ENCODE measurements around the gene MAGI1. TPM values are rescaled to one million over a fixed set of nuclear protein-coding genes. Genes with fewer than 3 reads are reported as not detected.
A peak's percentile ranks its signal among the peaks of the same experiment; 100 is the strongest.

MAGI1 gene
- total and polyA plus RNA-seq, 2 donors (not counting 1 experiment from before 2014, with no cell fraction given), result 0.10 to 0.22 TPM

DNA sequence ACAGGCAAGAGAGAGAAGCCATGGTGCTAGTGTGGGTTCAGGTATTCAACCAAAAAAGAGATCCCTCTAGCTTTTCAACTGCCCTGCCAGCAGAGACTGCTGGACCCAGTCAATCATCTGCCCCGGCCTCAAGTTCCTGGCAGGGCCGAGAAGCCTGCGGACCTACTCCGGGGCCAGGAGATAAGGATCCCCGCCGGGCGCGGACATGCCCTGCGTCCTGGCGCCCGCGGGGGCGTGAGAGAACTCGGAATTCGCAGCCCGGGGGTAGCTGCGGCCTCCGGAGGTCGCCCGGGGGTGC, 821 bp upstream of the MAGI1 start:
- ChIA-PET POLR2A (no interaction called here), CTCF (no interaction called here)
- H3K27ac Mint-ChIP-seq, result no peak overlapping the region
- Histone ChIP-seq H3K36me3 (replicated peaks in 1 of 2; ENCODE audit: control extremely low read depth in 1 of 2, control insufficient read depth in 1 of 2, extremely low read depth in 1 of 2, insufficient read depth in 2 of 2, low read length in 1 of 2) (no peaks in the 10 kb centered on the region), H4K20me1 (ENCODE audit: control insufficient read depth, insufficient read depth, low read length, poor library complexity, severe bottlenecking) (no peaks in the 10 kb centered on the region), H3K4me3 (ENCODE audit: control extremely low read depth in 1 of 5, extremely low read depth in 1 of 5, insufficient read depth in 1 of 5, low read depth in 2 of 5, low read length in 4 of 5) (no peak overlapping the region), H3K4me2 (replicated peaks; ENCODE audit: low read depth, low read length, poor library complexity, severe bottlenecking) (no peak overlapping the region), H3K4me1 (ENCODE audit: control insufficient read depth in 2 of 2, insufficient read depth in 2 of 2, low read length in 2 of 2) (peaks cover 10 to 11% of the 10 kb centered on the region in 2 donors), H3K79me2 (ENCODE audit: control insufficient read depth, insufficient read depth, low read length) (no peaks in the 10 kb centered on the region), H3K27me3 (replicated peaks in 1 of 4; ENCODE audit: control extremely low read depth in 1 of 4, control insufficient read depth in 3 of 4, insufficient read depth in 4 of 4, low read length in 3 of 4) (peaks cover 0 to 25% (median 5%) of the 10 kb centered on the region in 4 experiments), H3K9me3 (ENCODE audit: control extremely low read depth in 1 of 3, control insufficient read depth in 2 of 3, insufficient read depth in 1 of 3, low read length in 2 of 3) (no peaks in the 10 kb centered on the region), H2AFZ (ENCODE audit: insufficient read depth, low read depth, low read length, poor library complexity, severe bottlenecking) (no peak overlapping the region), H3K9ac (ENCODE audit: low read length) (no peak overlapping the region), H3K27ac (ENCODE audit: low read length in 2 of 2) (no peak overlapping the region)
- H3K4me3 Mint-ChIP-seq, result no peak overlapping the region
- peaks cover 2% of the 10 kb centered on the region for H3K9me3 Mint-ChIP-seq (ENCODE audit: insufficient read depth)
- intact Hi-C loops (cut with micrococcal nuclease), result no loop called here
- DNase-seq, result no peak
- ATAC-seq (ENCODE audit: low read depth), result no peak
- peaks cover 17% of the 10 kb centered on the region for H3K4me1 Mint-ChIP-seq
- no peak for TF ChIP-seq CTCF (IDR thresholded peaks at IDR 0.05)
- no peak for TF ChIP-seq EZH2 (IDR thresholded peaks at IDR 0.05; ENCODE audit: borderline replicate concordance, insufficient read depth, low read depth, low read length, poor library complexity, severe bottlenecking)
- H3K27me3 Mint-ChIP-seq, result peaks cover 66% of the 10 kb centered on the region
- WGBS (ENCODE audit: insufficient coverage), result 3% methylated on average over 20 of the region's 20 CpGs

GRCh38 chr3:66038384-66038725, 363 bp downstream of the MAGI1 start:
- H3K79me2 ChIP-seq (ENCODE audit: control insufficient read depth, insufficient read depth, low read length), result no peaks in the 10 kb centered on the region
- DNase-seq (no peak), ATAC-seq (ENCODE audit: low read depth) (no peak)
- no peaks in the 10 kb centered on the region for H4K20me1 ChIP-seq (ENCODE audit: control insufficient read depth, insufficient read depth, low read length, poor library complexity, severe bottlenecking)
- Mint-ChIP-seq H3K27me3 (peaks cover 66% of the 10 kb centered on the region), H3K9me3 (ENCODE audit: insufficient read depth) (no peaks in the 10 kb centered on the region), H3K27ac (no peak overlapping the region), H3K4me3 (peak overlapping the region; percentile 75), H3K4me1 (peaks cover 17% of the 10 kb centered on the region)
- no peaks in the 10 kb centered on the region for H3K9me3 ChIP-seq (ENCODE audit: control extremely low read depth in 1 of 3, control insufficient read depth in 2 of 3, insufficient read depth in 1 of 3, low read length in 2 of 3)
- 0% methylated on average over 23 of the region's 25 CpGs for WGBS (ENCODE audit: insufficient coverage)
- TF ChIP-seq EZH2 (IDR thresholded peaks at IDR 0.05; ENCODE audit: borderline replicate concordance, insufficient read depth, low read depth, low read length, poor library complexity, severe bottlenecking) (no peak), CTCF (IDR thresholded peaks at IDR 0.05) (no peak)
- no peak overlapping the region for H3K9ac ChIP-seq (ENCODE audit: low read length)
- peaks cover 10 to 11% of the 10 kb centered on the region in 2 donors for H3K4me1 ChIP-seq (ENCODE audit: control insufficient read depth in 2 of 2, insufficient read depth in 2 of 2, low read length in 2 of 2)
- no peaks in the 10 kb centered on the region for H3K36me3 ChIP-seq (replicated peaks in 1 of 2; ENCODE audit: control extremely low read depth in 1 of 2, control insufficient read depth in 1 of 2, extremely low read depth in 1 of 2, insufficient read depth in 2 of 2, low read length in 1 of 2)
- ChIA-PET CTCF (no interaction called here), POLR2A (no interaction called here)
- H3K4me3 ChIP-seq (ENCODE audit: control extremely low read depth in 1 of 5, extremely low read depth in 1 of 5, insufficient read depth in 1 of 5, low read depth in 2 of 5, low read length in 4 of 5), result peak overlapping the region in 2 of 5 experiments; percentile 1 to 9
- intact Hi-C loops (cut with micrococcal nuclease), result no loop called here
- peak overlapping the region; percentile 54 for H2AFZ ChIP-seq (ENCODE audit: insufficient read depth, low read depth, low read length, poor library complexity, severe bottlenecking)
- H3K27ac ChIP-seq (ENCODE audit: low read length in 2 of 2), result no peak overlapping the region
- peak overlapping the region; percentile 65 for H3K4me2 ChIP-seq (replicated peaks; ENCODE audit: low read depth, low read length, poor library complexity, severe bottlenecking)
- peaks cover 0 to 25% (median 5%) of the 10 kb centered on the region in 4 experiments for H3K27me3 ChIP-seq (replicated peaks in 1 of 4; ENCODE audit: control extremely low read depth in 1 of 4, control insufficient read depth in 3 of 4, insufficient read depth in 4 of 4, low read length in 3 of 4)
